H1 (cell line): Measurements from ENCODE around the gene KRT9. TPM values are rescaled to one million over a fixed set of nuclear protein-coding genes. Genes with fewer than 3 reads are reported as not detected.

Experiments used
- CTCF ChIA-PET: fragments of 300-600 bp; sonication (Branson Sonifier 250); formaldehyde crosslinking; loops from one replicate; lab custom pipeline; 2021; ENCODE audit not compliant: partially characterized antibody; lab: Charles Lee
- POLR2A ChIA-PET: fragments of 300-600 bp; sonication (Branson Sonifier 250); formaldehyde crosslinking; loops from one replicate; lab custom pipeline; 2021; ENCODE audit warnings: inconsistent platforms; ENCODE audit not compliant: partially characterized antibody; lab: Charles Lee
- DNase-seq, 2 experiments: peaks; one replicate each; pipeline versions ENCODE4 v3.0.0 to v3.0.0-alpha.2; 2010 to 2022; ENCODE audit warnings: low spot score in 2 of 2, low read depth in 1 of 2, mixed read lengths in 1 of 2
- FAIRE-seq: peaks from 2 replicates; lab custom pipeline; 2011; peaks lifted over from hg19 to GRCh38; lab: Jason Lieb, UNC
- H2AFZ ChIP-seq: 2 replicates; pipeline ENCODE4 v1.8.1; 2012; ENCODE audit warnings: low read length, inconsistent platforms
- H2AK5ac ChIP-seq: 2 replicates; pipeline ENCODE4 v1.6.1; 2013; ENCODE audit warnings: low read depth, low read length
- H2BK120ac ChIP-seq: replicated peaks from 2 replicates; pipeline ENCODE3; 2013; ENCODE audit warnings: low read depth, low read length, inconsistent platforms
- H2BK12ac ChIP-seq: 2 replicates; pipeline ENCODE4 v1.6.1; 2013; ENCODE audit warnings: low read depth, low read length
- H2BK15ac ChIP-seq: 2 replicates; pipeline ENCODE4 v1.6.1; 2013; ENCODE audit warnings: low read length
- H2BK20ac ChIP-seq: 2 replicates; pipeline ENCODE4 v1.6.1; 2013; ENCODE audit warnings: low read length
- H2BK5ac ChIP-seq: 2 replicates; pipeline ENCODE4 v1.6.1; 2013; ENCODE audit warnings: low read depth, low read length
- H3K14ac ChIP-seq: 2 replicates; pipeline ENCODE4 v1.6.1; 2013; ENCODE audit warnings: inconsistent platforms; ENCODE audit not compliant: insufficient read length
- H3K18ac ChIP-seq: 2 replicates; pipeline ENCODE4 v1.6.1; 2013; ENCODE audit warnings: low read length; ENCODE audit errors: extremely low read depth
- H3K23ac ChIP-seq: 2 replicates; pipeline ENCODE4 v1.6.1; 2013; ENCODE audit warnings: inconsistent platforms; ENCODE audit not compliant: insufficient read length
- H3K23me2 ChIP-seq: 2 replicates; pipeline ENCODE4 v1.6.1; 2013; ENCODE audit warnings: low read depth, low read length
- H3K27ac ChIP-seq: 2 replicates; pipeline ENCODE4 v1.6.1; 2011; ENCODE audit warnings: low read depth, low read length, inconsistent platforms
- H3K27me3 ChIP-seq, 4 experiments: replicated peaks in 1 of 4; 1 replicate in 1 of 4; 2 replicates in 3 of 4; pipeline versions ENCODE4 v1.6.1 to v1.8.1; 2011 to 2013; ENCODE audit warnings: low read length in 3 of 4, mild to moderate bottlenecking in 3 of 4, inconsistent platforms in 2 of 4, mixed read lengths in 2 of 4, moderate library complexity in 1 of 4; ENCODE audit not compliant: control insufficient read depth in 3 of 4, insufficient read depth in 3 of 4; ENCODE audit errors: extremely low read depth in 1 of 4
- H3K36me3 ChIP-seq, 4 experiments: 2 replicates each; pipeline versions ENCODE4 v1.6.1 to v1.8.1; 2011 to 2013; ENCODE audit warnings: mild to moderate bottlenecking in 4 of 4, low read length in 3 of 4, moderate library complexity in 2 of 4, control low read depth in 1 of 4, inconsistent platforms in 1 of 4; ENCODE audit not compliant: insufficient read depth in 4 of 4, control insufficient read depth in 2 of 4
- H3K4ac ChIP-seq: replicated peaks from 2 replicates; pipeline ENCODE3; 2013; ENCODE audit warnings: low read length, low read depth, mixed read lengths, inconsistent platforms; ENCODE audit not compliant: insufficient read length
- H3K4me1 ChIP-seq, 4 experiments: replicated peaks in 1 of 4; 1 replicate in 1 of 4; 2 replicates in 3 of 4; pipeline versions ENCODE4 v1.6.1 to v1.8.1; 2011 to 2013; ENCODE audit warnings: low read length in 3 of 4, inconsistent platforms in 2 of 4, mixed read lengths in 1 of 4; ENCODE audit not compliant: insufficient read depth in 4 of 4, control insufficient read depth in 3 of 4
- H3K4me2 ChIP-seq, 2 experiments: 2 replicates each; pipeline versions ENCODE4 v1.6.1 to v1.8.1; 2011 to 2013; ENCODE audit warnings: low read depth in 2 of 2, low read length in 2 of 2, control low read depth in 1 of 2, inconsistent platforms in 1 of 2, mild to moderate bottlenecking in 1 of 2; ENCODE audit not compliant: insufficient read depth in 1 of 2
- H3K4me3 ChIP-seq, 4 experiments: fragments of 200-600, 300-600 bp in 1 of 4; sonication (generic), shearing (Covaris generic), sonication (Bioruptor Twin) in 1 of 4; 2 replicates each; pipeline versions ENCODE4 v1.5.1 to v1.8.1; 2011 to 2016; ENCODE audit warnings: low read length in 4 of 4, low read depth in 3 of 4, control low read depth in 2 of 4, inconsistent platforms in 2 of 4, mild to moderate bottlenecking in 2 of 4, mixed read lengths in 1 of 4, moderate library complexity in 1 of 4; ENCODE audit not compliant: insufficient read depth in 2 of 4; ENCODE audit errors: extremely low read depth in 1 of 4
- H3K56ac ChIP-seq: replicated peaks from 2 replicates; pipeline ENCODE3; 2013; ENCODE audit warnings: low read depth, mild to moderate bottlenecking, mixed read lengths, low read length, inconsistent platforms; ENCODE audit not compliant: insufficient read length
- H3K79me1 ChIP-seq: 2 replicates; pipeline ENCODE4 v1.6.1; 2013; ENCODE audit warnings: low read depth, low read length, control low read depth
- H3K79me2 ChIP-seq, 2 experiments: 2 replicates each; pipeline versions ENCODE4 v1.6.1 to v1.8.1; 2012 to 2013; ENCODE audit warnings: low read length in 2 of 2, mild to moderate bottlenecking in 2 of 2, inconsistent platforms in 1 of 2; ENCODE audit not compliant: insufficient read depth in 2 of 2, control insufficient read depth in 1 of 2
- H3K9ac ChIP-seq, 4 experiments: replicated peaks in 1 of 4; 1 replicate in 1 of 4; 2 replicates in 3 of 4; pipeline versions ENCODE4 v1.6.1 to v1.8.1; 2011 to 2013; ENCODE audit warnings: low read depth in 3 of 4, low read length in 3 of 4, control low read depth in 2 of 4, mild to moderate bottlenecking in 2 of 4, moderate library complexity in 2 of 4, inconsistent platforms in 1 of 4; ENCODE audit errors: extremely low read depth in 1 of 4
- H3K9me3 ChIP-seq, 2 experiments: 2 replicates each; pipeline versions ENCODE4 v1.6.1 to v1.8.1; 2012 to 2013; ENCODE audit warnings: mild to moderate bottlenecking in 2 of 2, moderate library complexity in 2 of 2, control low read depth in 1 of 2, inconsistent platforms in 1 of 2, low read depth in 1 of 2, low read length in 1 of 2, mixed read lengths in 1 of 2; ENCODE audit not compliant: insufficient read depth in 2 of 2
- H4K20me1 ChIP-seq, 2 experiments: replicated peaks in 1 of 2; 2 replicates each; pipeline versions ENCODE3 to v1.8.1; 2011 to 2013; ENCODE audit warnings: inconsistent platforms in 2 of 2, low read length in 2 of 2, mild to moderate bottlenecking in 1 of 2; ENCODE audit not compliant: insufficient read depth in 2 of 2, control insufficient read depth in 1 of 2
- H4K5ac ChIP-seq: 2 replicates; pipeline ENCODE4 v1.6.1; 2013; ENCODE audit warnings: low read length, low read depth, mixed read lengths, inconsistent platforms; ENCODE audit not compliant: insufficient read length
- H4K8ac ChIP-seq: 2 replicates; pipeline ENCODE4 v1.8.0; 2013; ENCODE audit warnings: mild to moderate bottlenecking, moderate library complexity, low read length, inconsistent platforms; ENCODE audit not compliant: insufficient read depth; ENCODE audit errors: extremely low read depth
- H4K91ac ChIP-seq: replicated peaks from 2 replicates; pipeline ENCODE3; 2013; ENCODE audit warnings: low read length, mixed read lengths, inconsistent platforms; ENCODE audit not compliant: insufficient read length
- CHD1 ChIP-seq: IDR thresholded peaks from 2 replicates; pipeline ENCODE4 v1.6.1; 2012; ENCODE audit warnings: low read depth, low read length, improper control_type of control experiment
- CTCF ChIP-seq, 3 experiments: IDR thresholded peaks; 1 replicate in 2 of 3; 2 replicates in 1 of 3; pipeline versions ENCODE4 v1.5.1 to v1.6.1; 2011; ENCODE audit warnings: low read length in 3 of 3, mild to moderate bottlenecking in 3 of 3, inconsistent platforms in 2 of 3, low read depth in 1 of 3, moderate library complexity in 1 of 3; ENCODE audit not compliant: insufficient read depth in 1 of 3; ENCODE audit errors: control extremely low read depth in 1 of 3
- EGR1 ChIP-seq: IDR thresholded peaks from 2 replicates; pipeline ENCODE4 v1.6.1; 2011; ENCODE audit warnings: low read depth, low read length, borderline replicate concordance
- MAFK ChIP-seq: IDR thresholded peaks from 2 replicates; pipeline ENCODE4 v1.6.1; 2012; ENCODE audit warnings: low read depth, mild to moderate bottlenecking, improper control_type of control experiment, low read length
- NANOG ChIP-seq: IDR thresholded peaks from 2 replicates; pipeline ENCODE4 v1.6.1; 2011; ENCODE audit warnings: low read length, low read depth, mild to moderate bottlenecking, inconsistent platforms; ENCODE audit not compliant: insufficient read depth, poor library complexity, severe bottlenecking
- POLR2A ChIP-seq, 2 experiments: IDR thresholded peaks; 1 replicate in 1 of 2; 2 replicates in 1 of 2; pipeline ENCODE4 v1.6.1; 2011; ENCODE audit warnings: low read depth in 2 of 2, low read length in 2 of 2, mild to moderate bottlenecking in 2 of 2; ENCODE audit errors: control extremely low read depth in 1 of 2
- RBBP5 ChIP-seq: IDR thresholded peaks from 2 replicates; pipeline ENCODE4 v1.7.1; 2012; ENCODE audit warnings: low read depth, mild to moderate bottlenecking, inconsistent platforms, low read length, moderate library complexity, borderline replicate concordance
- RFX5 ChIP-seq: IDR thresholded peaks from 2 replicates; pipeline ENCODE4 v1.6.1; 2011; ENCODE audit warnings: low read depth, low read length, improper control_type of control experiment, borderline replicate concordance
- SAP30 ChIP-seq: fragments of 300-600 bp; sonication (generic); IDR thresholded peaks from 2 replicates; pipeline ENCODE4 v1.7.1; 2012; ENCODE audit warnings: low read length, moderate library complexity, mild to moderate bottlenecking, inconsistent platforms; ENCODE audit not compliant: insufficient read depth, insufficient replicate concordance
- SRF ChIP-seq: IDR thresholded peaks from 2 replicates; pipeline ENCODE4 v1.6.1; 2011; ENCODE audit warnings: mild to moderate bottlenecking, low read depth, low read length, moderate library complexity
- WGBS, 2 experiments: shearing (Covaris generic) in 1 of 2; methylation state at CpG; one replicate each; pipeline versions ENCODE4 v1.1.6 to v1.1.7; 2013 to 2015; ENCODE audit warnings: low lambda C conversion rate in 2 of 2, mixed read lengths in 2 of 2, inconsistent platforms in 1 of 2, low coverage in 1 of 2, missing lambda C conversion rate in 1 of 2; ENCODE audit not compliant: insufficient replicate concordance in 2 of 2, insufficient coverage in 1 of 2, insufficient read length in 1 of 2; ENCODE audit errors: extremely low coverage in 1 of 2, missing lambda C conversion rate in 1 of 2; 5-methylcytosine and 5-hydroxymethylcytosine counted together
- polyA plus RNA-seq, 7 experiments: library from polyadenylated mRNA; depleted of rRNA in 3 of 7; stranded (reverse) in 5 of 7; unstranded in 2 of 7; fragments of >200 nt in 5 of 7; fragments of 200-250 nt in 2 of 7; gene quantifications; 1 replicate in 5 of 7; 2 replicates in 1 of 7; 4 replicates in 1 of 7; pipeline versions ENCODE4 v1.2.1 to v1.2.3, GENCODE V29; 2011 to 2013; ENCODE audit warnings: missing spikeins in 2 of 7, mixed read lengths in 2 of 7
- total RNA-seq: library from RNA; stranded (reverse); fragmentation: NEBNext Ultra II Directional; extraction: Animal tissue kit (Norgen Biotek cat#: 25700); gene quantifications from 2 replicates; pipeline ENCODE4 v1.2.1, GENCODE V29; 2021

KRT9 gene
- total and polyA plus RNA-seq, 2 of the 8 experiments (the other 6 are each of a cell fraction or from before 2014, with no cell fraction given): not detected

DNA sequence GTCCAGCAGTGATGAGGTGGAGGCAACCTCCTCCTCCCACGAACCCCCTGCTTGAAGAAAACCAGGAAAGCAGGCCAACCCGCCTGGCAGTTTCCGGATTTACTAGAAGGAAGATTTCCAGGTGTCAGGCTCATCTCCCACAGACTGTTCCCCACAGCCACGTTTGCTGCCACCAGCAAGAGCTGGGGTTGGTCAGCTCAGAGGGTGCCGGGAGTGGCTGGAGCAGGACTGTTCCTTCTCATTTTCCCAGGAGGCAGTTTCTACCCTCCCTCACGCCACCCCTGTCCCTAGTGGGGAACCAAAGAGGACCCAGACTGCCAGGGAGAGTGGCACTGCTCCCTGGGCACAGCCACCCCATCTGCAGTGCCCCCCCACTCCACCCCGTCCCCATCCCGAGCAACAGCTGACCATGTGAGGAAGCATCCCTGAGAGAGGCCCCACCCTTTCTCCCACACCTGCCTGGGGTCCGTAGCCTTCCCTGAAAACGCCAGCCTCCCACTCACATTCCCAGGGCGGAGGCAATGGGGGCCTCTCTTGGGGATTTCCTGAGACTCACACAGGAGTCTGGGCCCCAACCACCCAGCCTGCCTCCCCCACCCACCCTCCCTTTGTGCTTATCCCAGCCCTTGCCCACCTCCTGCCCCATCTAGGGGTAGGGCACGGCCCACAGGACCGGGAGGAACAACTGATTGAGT lies 46.6 kb upstream of the KRT9 start:
- H3K23me2 ChIP-seq: no peaks in the 10 kb centered on the region
- no peak overlapping the region for H3K27ac ChIP-seq
- FAIRE-seq: no peak
- 90% methylated on average over 6 of the region's 13 CpGs; no CpG with 5 or more reads in 1 of the 2 experiments for WGBS, 2 experiments
- no peaks in the 10 kb centered on the region for H4K20me1 ChIP-seq
- no peak overlapping the region for H4K91ac ChIP-seq
- H2AFZ ChIP-seq: no peak overlapping the region
- H3K36me3 ChIP-seq: no peaks in the 10 kb centered on the region
- H3K14ac ChIP-seq: no peak overlapping the region
- CTCF ChIA-PET: interaction anchor here (1.0 to 14.5 kb wide), 5 partner anchors 8 to 53 kb away, joined by 3 to 103 read pairs (median 6); no protein-coding TSS in a partner anchor
- no peak overlapping the region for H3K4me2 ChIP-seq
- H3K79me2 ChIP-seq: no peaks in the 10 kb centered on the region
- H2BK12ac ChIP-seq: no peak overlapping the region
- H3K4me3 ChIP-seq: no peak overlapping the region
- H3K4me1 ChIP-seq: peaks cover 0 to 4% (median 2%) of the 10 kb centered on the region in 4 experiments; a peak in 3 of 7 replicates
- H3K23ac ChIP-seq: no peak overlapping the region
- no peaks in the 10 kb centered on the region for H3K79me1 ChIP-seq
- no peak overlapping the region; the same call in 1 of the 2 replicates for H3K18ac ChIP-seq
- H3K27me3 ChIP-seq: no peaks in the 10 kb centered on the region
- H3K56ac ChIP-seq: no peak overlapping the region
- no peak overlapping the region for H2BK20ac ChIP-seq
- H4K8ac ChIP-seq: no peak overlapping the region
- H2BK5ac ChIP-seq: no peak overlapping the region
- H3K9me3 ChIP-seq: no peaks in the 10 kb centered on the region
- POLR2A ChIA-PET: interaction anchor here (0.6 kb wide), 1 partner anchor 160 kb away, joined by 3 read pairs; no protein-coding TSS in a partner anchor
- no peak overlapping the region for H2BK15ac ChIP-seq
- no peak overlapping the region for H3K9ac ChIP-seq
- H4K5ac ChIP-seq: no peak overlapping the region
- H2BK120ac ChIP-seq: no peak overlapping the region
- DNase-seq: no peak
- no peak overlapping the region for H2AK5ac ChIP-seq
- H3K4ac ChIP-seq: no peak overlapping the region
- TF ChIP-seq RBBP5 (no peak), CHD1 (no peak), MAFK (no peak), RFX5 (no peak), SRF (no peak), NANOG (no peak), POLR2A (IDR thresholded peaks at IDR 0.05; ENCODE audit: control extremely low read depth in 1 of 2, low read depth in 2 of 2, low read length in 2 of 2) (no peak), CTCF (IDR thresholded peaks at IDR 0.05; ENCODE audit: control extremely low read depth in 1 of 3, insufficient read depth in 1 of 3, low read depth in 1 of 3, low read length in 3 of 3) (no peak), SAP30 (no peak), EGR1 (no peak)
